ENCODE measurements around the gene ZNF384.
A peak's percentile ranks its signal among the peaks of the same experiment; 100 is the strongest.

The ZNF384 gene

GRCh38 chr12:6699259-6699988 is 10.2 kb upstream of the ZNF384 start:
- no peak for DNase-seq (ENCODE audit: low read depth)

GRCh38 chr12:6698352-6699046 is 9.3 kb upstream of the ZNF384 start:
- DNase-seq (ENCODE audit: low read depth) = no peak

- DNase-seq (ENCODE audit: low read depth) = no peak
Observed at GRCh38 chr12:6697584-6698351, 8.6 kb upstream of the ZNF384 start.

- no peak for DNase-seq (ENCODE audit: low read depth)
Observed at GRCh38 chr12:6696690-6697583, 7.8 kb upstream of the ZNF384 start.

GRCh38 chr12:6695313-6696045 is 6.3 kb upstream of the ZNF384 start:
- DNase-seq (ENCODE audit: low read depth) = no peak

- no peak for DNase-seq (ENCODE audit: low read depth)
Observed at GRCh38 chr12:6694701-6695100, 5.5 kb upstream of the ZNF384 start.

GRCh38 chr12:6693832-6694355 is 4.7 kb upstream of the ZNF384 start:
- no peak for DNase-seq (ENCODE audit: low read depth)

GRCh38 chr12:6692888-6693287 is 3.7 kb upstream of the ZNF384 start:
- DNase-seq (ENCODE audit: low read depth) = no peak

GRCh38 chr12:6691473-6691872 is 2.3 kb upstream of the ZNF384 start:
- DNase-seq (ENCODE audit: low read depth) = no peak

GRCh38 chr12:6688543-6688998 is 604 bp downstream of the ZNF384 start:
- peak; percentile 16 for DNase-seq (ENCODE audit: low read depth)

- no peak for DNase-seq (ENCODE audit: low read depth)
Observed at GRCh38 chr12:6685814-6686213, 3.4 kb downstream of the ZNF384 start.

- no peak for DNase-seq (ENCODE audit: low read depth)
Observed at GRCh38 chr12:6684609-6685008, 4.6 kb downstream of the ZNF384 start.

GRCh38 chr12:6676962-6677361 is 12.2 kb downstream of the ZNF384 start:
- no peak for DNase-seq (ENCODE audit: low read depth)

GRCh38 chr12:6672143-6672542 is 17.0 kb downstream of the ZNF384 start:
- DNase-seq (ENCODE audit: low read depth) = no peak

- no peak for DNase-seq (ENCODE audit: low read depth)
Observed at GRCh38 chr12:6667559-6668210, 21.5 kb downstream of the ZNF384 start.

GRCh38 chr12:6666211-6666610 is 23.0 kb downstream of the ZNF384 start:
- DNase-seq (ENCODE audit: low read depth) = no peak

- DNase-seq (ENCODE audit: low read depth) = no peak
Observed at GRCh38 chr12:6664902-6665301, 24.3 kb downstream of the ZNF384 start.

GRCh38 chr12:6662906-6663742 is 26.1 kb downstream of the ZNF384 start, which contains the start of gene ING4:
TSS of gene ING4 (minus strand) at chr12:6663119. CDS start at chr12:6663101, 18 bp downstream.
- peak; percentile 96 for DNase-seq (ENCODE audit: low read depth)

- DNase-seq (ENCODE audit: low read depth) = no peak
Observed at GRCh38 chr12:6662602-6662905, 26.6 kb downstream of the ZNF384 start.

All from T follicular helper cell (primary cell).